NCI-H1694 treated with DMSO at 0.1 percent for 48 hours (cell line): Measurements from ENCODE around the gene MC1R.
A peak's percentile ranks its signal among the peaks of the same experiment; 100 is the strongest.
"Not testable (repeated sequence)": the region's sequence is repeated elsewhere in the genome, so short reads cannot be mapped to it uniquely, and the experiment has no call there.

Source experiments
- DNase-seq: peaks from one replicate; lab custom pipeline; 2025; lab: John Stamatoyannopoulos, UW

The MC1R gene

DNA sequence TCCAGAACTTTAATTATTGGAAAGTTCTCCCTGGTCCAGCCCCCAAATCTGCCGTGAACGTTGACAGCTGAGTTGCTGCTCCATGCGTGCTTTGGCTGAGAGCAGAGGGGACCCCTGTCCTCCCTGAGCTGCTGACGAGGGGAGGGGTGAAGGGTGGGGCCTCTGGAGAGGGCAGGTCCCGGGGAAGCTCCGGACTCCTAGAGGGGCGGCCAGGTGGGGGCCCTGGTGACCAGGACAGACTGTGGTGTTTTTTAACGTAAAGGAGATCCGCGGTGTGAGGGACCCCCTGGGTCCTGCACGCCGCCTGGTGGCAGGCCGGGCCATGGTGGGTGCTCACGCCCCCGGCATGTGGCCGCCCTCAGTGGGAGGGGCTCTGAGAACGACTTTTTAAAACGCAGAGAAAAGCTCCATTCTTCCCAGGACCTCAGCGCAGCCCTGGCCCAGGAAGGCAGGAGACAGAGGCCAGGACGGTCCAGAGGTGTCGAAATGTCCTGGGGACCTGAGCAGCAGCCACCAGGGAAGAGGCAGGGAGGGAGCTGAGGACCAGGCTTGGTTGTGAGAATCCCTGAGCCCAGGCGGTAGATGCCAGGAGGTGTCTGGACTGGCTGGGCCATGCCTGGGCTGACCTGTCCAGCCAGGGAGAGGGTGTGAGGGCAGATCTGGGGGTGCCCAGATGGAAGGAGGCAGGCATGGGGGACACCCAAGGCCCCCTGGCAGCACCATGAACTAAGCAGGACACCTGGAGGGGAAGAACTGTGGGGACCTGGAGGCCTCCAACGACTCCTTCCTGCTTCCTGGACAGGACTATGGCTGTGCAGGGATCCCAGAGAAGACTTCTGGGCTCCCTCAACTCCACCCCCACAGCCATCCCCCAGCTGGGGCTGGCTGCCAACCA is at the start of gene MC1R:
Gene MC1R, plus strand, starts transcription at position 410 of the 895 bp plus-strand sequence. Its CDS starts 397 bp downstream, at position 807.
- DNase-seq: no peak

DNA sequence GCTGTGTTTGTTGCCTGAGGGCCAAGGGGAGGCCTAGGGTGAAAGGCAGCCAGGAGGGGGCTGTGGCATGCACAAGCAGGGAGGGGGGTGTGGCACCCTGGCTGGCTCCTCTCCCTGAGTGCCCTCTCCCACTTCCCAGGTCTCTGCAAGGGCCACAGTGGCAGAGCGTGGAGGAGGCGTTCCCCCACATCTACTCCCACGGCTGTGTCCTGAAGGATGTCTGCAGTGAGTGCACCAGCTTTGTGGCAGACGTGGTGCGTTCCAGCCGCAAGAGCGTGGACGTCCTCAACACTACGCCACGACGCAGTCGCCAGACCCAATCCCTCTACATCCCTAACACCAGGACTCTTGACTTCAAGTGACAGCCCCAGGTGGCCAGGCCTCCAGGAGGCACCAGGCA is 48.8 kb upstream of the MC1R start:
- no peak for DNase-seq

DNA sequence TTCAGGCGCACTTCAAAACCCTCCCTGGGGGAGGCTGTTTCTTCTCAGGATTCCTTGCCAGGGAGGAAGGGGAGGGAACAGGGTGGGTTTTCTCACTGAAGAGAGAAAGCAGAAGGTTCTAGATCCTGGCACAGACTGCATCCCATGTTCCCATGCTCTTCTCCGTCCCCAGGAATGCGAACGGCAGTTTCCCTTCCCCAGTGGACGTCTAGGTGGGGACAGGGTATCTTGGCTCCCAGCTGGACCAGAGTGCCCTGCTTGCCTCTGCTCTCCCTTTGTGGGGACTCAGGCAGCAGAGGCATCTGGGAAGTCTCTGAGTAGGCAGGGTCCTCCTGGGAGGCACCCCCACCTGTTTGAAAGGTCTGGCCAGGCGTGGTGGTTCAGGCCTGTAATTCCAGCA is 48.2 kb upstream of the MC1R start:
- DNase-seq: no peak

DNA sequence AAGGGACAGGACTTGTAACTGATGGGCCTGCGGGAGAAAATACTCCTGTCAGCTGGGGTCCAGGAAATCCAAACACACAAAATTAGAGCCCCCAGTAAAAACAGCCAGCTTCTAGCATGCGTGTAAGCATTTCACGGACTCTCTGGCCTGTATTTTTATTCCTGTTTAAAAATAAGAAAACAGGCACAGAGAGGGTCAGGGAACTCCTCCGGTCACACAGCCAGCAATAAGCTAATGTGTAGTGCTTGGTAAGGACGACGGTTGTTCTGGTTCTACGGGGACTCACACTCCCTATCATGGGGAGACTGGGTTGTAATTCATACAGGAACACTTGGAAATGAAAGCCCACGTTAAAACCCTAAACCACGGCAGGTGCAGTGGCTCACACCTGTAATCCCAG is 46.8 kb upstream of the MC1R start:
- DNase-seq: no peak

DNA sequence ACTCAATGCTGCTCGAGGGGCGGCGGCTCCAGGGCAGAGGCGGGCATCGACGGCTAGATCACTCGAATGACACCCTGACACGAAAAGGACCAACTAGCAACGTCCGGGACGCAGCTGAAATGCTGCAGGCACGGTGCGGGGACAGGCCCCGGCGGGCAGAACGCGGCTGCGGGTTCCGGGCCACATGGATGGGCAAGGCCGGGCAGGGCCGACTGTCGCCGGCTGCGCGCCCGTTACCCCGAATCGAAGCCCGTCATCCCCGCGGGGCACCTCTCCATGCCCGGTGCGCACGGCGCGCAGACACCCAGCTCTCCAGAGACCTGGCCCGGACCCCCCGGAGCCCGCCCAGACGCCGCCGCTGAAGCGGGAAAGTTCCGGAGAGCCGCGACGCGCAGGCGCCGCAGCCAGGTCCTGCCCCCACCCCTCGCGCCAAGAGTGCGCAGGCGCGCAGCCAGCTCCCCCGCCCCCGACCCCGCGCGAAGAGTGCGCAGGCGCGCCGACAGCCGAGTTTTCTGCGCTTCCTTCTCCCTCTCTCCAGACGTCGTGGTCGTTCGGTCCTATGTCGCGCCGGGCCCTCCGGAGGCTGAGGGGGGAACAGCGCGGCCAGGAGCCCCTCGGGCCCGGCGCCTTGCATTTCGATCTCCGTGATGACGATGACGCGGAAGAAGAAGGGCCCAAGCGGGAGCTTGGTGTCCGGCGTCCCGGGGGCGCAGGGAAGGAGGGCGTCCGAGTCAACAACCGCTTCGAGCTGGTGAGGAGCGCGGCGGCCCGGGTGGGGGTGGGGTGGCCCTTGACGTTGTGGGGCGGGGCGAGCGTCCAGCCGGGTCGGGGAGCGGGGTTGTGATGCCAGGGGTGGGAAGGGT is 45.3 kb upstream of the MC1R start, which contains the start of gene TCF25:
Gene TCF25, plus strand, starts transcription at position 484 of the 863 bp plus-strand sequence. Its CDS starts 76 bp downstream, at position 560.
- DNase-seq: peak; percentile 78

DNA sequence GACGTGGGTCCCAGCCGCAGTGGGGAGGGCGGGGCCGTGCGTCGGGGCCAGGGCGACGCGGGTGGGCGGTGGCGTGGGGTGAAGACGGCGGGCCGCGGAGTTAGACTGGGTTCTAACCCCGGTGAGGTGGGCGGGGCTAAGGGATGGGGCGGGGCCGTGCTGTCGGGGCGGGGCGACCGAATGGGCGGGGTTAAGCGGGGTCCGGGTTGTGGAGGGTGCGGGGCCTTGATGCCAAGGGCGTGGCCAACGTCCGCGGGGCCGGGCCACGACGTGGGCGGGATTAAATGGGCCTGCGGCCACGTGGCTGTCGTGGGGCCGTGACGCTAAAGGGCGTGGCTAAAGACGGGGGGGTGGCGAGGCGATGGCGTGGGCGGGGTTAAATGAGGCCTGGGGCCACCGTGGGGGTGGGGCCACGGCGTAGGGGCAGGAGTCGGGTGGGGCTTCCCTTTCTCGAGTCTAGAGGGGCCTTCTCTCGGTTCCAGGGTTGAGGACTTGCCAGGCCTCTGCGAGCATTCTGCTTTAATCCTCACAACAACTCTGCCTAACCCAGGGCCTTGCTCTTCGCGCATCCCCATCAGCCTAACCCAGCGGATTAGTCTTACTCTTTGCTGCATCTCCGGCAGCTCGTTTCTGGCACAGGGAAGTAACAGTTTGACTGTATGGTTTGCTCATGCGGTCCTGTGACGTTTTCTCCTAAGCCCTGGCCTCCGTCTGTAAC is 44.5 kb upstream of the MC1R start:
- peak; percentile 67 for DNase-seq

DNA sequence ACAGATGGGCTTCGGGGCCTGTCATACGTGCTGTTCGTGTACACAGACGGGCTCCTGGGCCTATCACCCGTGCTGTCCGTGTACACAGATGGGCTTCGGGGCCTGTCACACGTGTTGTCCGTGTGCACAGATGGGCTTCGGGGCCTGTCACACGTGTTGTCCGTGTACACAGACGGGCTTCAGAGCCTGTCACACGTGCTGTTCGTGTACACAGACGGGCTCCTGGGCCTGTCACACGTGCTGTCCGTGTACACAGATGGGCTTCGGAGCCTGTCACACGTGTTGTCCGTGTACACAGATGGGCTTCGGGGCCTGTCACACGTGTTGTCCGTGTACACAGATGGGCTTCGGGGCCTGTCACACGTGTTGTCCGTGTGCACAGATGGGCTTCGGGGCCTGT is 39.5 kb upstream of the MC1R start:
- DNase-seq: not testable (repeated sequence)

DNA sequence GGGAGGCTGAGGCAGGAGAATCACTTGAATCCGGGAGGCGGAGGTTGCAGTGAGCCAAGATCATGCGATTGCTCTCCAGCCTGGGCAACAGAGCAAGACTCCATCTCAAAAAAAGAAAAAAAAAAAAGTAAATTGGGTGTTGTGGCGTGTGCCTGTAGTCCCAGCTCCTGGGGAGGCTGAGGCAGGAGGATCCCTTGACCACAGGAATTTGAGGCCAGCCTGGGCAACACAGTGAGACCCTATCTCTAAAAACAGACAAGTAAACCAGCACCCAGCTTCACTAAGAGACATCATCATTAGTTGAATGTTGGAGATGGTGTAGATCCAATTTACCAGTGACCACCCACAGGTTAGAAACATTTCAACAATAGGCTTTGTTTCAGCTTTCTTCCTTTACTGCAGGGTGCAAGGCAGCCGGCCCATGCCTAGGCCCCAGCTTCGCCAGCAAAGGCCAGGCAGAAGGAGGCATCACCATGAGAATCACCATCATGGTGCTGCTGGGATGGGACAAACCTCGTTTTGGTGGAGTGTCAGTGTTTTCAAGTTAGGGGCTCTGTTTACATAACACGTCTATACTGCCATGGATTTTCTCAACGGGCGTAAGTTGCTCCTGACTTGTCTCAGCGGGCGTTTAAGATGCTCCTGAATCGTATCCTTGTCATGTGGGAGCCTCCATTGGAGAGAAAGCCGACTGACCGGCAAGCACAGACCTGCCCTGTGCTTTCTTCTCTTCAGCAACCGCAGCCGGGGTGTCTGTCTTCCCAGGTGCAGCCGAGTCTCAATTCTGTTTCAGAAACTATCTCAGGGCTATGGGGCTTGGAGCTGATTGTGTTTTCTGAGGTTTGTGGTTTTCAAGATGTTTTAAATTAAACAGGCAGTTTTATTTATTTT is 37.9 kb upstream of the MC1R start:
- no peak for DNase-seq

DNA sequence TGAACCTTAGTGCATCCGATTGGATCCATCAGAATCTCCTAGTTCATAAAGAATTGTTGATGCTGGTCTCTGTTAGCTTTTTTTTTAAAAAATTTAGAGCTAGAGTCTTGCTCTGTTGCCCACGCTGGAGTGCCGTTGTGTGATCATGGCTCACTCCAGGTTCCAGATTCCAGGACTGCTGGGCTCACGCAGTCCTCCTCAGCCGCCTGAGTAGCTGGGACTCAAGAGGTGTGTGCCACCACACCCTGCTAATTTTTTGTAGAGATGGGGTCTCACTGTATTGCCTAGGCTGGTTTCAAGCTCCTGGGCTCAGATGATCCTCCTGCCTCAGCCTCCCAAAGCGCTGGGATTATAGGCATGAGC is 37.3 kb upstream of the MC1R start:
- no peak for DNase-seq

DNA sequence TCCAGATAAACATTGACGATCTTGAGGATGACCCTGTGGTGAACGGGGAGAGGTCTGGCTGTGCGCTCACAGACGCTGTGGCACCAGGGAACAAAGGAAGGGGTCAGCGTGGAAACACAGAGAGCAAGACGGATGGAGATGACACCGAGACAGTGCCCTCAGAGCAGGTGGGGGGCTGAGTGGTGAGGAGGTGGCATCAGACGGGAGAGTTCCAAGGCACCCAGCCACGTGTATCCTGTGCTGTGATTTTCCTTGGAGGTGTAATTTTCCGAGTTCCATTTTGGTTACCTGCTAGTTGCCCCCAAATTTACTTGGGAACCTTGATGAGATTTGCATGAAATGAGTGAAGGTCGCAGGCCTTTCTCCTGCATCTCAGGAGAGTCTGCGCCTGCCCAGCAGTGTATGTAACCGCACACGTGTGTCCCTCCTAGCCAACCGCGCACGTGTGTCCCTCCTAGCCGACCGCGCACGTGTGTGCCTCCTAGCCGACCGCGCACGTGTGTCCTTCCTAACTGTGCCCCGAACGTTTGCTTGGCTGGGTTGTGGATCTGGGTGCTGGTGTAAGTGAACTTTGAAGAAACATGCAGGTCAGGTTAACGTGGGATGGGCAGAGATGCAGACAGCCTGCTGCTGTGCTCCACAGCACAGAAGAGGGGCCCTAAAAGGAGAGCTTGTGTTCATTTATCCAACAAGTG is 35.2 kb upstream of the MC1R start:
- DNase-seq: no peak

DNA sequence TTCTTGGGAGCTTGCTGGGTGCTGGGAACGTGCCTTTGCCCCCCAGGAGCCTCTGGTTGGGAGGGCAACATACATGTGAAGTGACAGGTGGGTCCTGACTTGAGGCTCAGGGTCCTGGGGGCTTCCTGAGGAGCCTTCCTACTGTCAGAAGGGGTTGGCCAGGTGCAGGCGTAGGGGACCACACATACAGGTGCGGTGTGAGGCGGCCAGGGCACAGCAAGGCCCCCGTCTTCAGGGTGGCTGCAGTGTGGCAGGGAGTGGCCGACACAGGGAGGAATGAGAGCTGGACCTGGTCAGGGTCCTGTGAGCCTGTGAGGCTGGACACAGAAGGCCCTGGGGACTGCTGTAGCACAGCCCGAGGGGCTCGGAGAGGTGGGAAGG is 34.6 kb upstream of the MC1R start:
- no peak for DNase-seq

DNA sequence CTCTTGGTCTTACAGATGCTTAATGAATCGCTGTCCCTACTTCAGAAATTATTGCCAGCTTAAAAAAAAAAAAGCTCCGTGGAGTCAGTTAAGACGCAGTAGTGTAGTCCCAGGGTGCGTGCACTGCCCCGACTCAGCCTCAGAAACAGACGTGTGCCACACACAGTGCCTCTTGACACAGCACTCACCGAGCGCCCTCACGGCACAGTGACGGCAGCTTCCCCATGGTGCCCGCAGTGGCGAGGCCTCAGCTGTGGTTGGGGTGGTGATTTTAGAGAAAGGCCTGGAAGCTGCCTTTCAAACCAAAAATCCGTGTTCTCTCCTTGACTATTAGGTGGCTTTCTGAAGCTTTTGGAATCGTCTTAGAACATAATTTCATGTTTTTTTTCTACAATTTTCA is 31.4 kb upstream of the MC1R start:
- no peak for DNase-seq

DNA sequence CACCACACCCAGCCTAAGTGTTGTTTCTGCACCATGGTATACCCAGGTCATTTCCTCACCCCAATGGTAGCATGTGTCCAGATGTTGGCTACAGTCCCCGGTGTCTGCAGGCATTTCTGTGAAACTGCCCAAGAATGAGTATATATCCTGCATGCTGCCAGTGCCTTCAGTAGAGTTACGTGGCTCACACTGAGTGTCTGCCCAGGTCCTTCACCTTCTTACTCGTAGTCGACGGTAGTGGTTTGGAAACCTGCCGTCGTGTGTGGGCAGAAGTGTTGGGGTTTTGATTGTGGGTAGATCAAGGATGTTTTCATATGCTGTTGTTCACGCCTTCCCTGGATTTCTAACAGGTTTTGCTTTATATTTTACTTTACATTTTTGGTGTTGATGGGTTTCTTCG is 28.5 kb upstream of the MC1R start:
- no peak for DNase-seq

DNA sequence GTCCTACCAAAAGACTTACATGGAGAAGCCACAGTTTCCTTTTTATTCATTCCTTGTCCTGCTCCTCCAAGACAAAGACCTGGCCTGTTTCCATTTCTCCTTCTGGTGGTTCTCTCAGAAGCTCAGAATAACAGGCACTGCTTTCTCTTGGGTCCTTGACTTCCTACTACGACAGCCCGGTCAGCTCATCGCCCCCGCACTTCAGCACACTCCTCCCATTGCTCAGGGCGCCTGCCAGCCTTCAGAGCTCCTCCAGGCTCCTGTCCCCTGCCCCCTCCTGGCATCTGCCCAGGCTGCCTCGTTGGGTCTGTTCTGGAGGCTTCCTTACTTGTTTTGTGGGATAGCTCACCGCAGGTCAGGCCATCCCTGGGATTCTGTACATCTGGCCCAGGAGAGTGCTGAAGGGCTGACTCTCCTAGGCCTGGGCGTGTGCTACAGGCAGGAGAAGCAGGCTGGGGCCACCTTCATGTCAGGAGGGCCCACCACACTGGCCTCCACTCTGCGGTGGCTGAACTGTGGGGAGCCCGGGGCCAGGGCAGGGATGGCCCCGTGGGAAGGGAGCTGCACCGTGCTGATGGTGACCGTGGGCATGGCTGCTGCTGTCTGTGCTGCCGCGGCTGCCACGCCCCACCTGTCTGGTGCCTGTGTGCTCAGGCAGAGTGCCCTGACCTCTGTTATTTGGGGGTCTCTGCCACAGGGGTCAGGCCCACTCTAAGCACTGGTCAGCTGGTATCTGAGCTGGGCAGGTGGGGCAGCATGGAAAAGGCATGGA is 27.6 kb upstream of the MC1R start:
- DNase-seq: no peak

DNA sequence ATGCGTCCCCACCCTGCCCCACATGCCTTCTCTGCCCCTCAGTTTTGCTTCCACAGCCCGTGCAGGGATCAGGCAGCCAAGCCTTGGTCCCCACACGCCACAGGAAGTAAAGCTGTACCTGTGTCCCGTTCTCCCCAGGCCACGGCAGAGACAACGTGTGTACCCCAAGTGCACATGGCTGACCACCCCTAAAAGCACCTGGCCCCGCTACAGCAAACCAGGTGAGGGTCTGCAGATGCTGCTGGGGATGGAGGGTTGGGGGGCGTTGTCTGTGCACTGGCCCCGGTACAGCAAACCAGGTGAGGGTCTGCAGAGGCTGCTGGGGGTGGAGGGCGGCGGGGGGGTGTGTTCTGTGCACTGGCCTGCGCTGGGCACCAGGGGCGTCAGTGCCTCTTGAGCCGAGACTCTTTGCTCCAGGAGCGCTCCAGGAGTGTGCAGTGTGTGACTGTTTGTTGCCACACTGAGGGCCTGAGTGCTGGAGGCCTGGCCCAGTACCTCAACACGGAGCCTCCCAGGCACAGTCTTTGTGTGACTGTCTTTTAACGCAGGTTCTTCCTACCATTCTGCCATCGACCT is 26.5 kb upstream of the MC1R start:
- no peak for DNase-seq

DNA sequence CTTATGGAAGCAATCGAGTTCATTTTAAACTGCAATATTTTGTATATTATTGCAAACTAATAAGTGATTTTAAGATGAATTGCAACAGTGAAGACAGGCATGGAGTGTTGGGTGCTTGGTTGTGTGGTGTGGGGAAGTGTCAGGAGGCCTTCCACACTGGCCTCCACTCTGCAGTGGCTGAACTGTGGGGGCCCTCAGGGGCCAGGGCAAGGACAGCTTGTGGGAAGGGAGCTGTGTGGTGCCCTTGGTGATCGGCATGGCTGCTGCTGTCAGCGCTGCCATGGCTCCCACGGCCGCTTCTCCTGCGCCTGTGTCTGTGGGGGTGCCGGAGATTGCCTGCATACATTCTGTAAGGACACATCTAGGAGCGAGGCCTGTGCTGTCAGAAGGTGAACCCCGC is 26.0 kb upstream of the MC1R start:
- no peak for DNase-seq

DNA sequence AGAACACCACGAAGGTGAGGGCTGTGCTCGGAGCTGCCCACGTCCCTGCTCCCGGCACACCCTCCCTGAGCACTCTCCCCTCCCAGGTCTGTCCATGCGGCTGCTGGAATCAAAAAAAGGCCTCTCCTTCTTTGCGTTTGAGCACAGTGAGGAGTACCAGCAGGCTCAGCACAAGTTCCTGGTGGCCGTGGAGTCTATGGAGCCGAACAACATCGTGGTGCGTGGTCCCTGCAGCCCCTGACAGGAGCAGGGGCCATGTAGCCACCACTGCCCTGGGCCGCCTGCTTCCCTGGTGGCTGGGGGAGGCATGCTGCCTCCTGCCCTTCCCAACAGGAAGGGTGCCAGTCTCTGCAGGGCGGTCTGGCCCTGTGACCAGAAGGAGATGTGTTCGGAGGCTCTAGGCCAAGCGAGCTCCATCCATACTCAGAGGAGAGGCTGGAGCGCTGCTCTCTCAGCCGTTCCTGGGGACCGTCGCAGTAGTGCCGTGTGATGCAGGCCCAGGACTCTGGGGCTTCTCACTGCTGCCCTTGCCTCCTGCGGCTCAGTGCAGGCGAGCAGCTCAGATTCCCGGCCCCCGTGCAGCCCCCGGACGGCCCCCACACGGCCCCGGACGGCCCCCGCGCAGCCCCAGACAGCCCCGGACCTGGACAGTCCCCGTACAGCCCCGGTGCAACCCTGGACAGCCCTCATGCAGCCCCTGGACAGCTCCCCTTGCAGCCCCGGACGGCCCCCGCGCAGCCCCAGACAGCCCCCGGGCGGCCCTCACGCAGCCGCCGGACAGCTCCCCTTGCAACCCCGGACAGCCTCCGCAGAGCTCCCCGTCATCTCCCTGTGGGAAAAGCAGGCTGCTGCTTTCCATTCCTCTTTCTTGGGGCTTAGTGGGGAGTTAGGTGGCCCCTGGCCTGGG is 24.8 kb upstream of the MC1R start:
- DNase-seq: no peak

DNA sequence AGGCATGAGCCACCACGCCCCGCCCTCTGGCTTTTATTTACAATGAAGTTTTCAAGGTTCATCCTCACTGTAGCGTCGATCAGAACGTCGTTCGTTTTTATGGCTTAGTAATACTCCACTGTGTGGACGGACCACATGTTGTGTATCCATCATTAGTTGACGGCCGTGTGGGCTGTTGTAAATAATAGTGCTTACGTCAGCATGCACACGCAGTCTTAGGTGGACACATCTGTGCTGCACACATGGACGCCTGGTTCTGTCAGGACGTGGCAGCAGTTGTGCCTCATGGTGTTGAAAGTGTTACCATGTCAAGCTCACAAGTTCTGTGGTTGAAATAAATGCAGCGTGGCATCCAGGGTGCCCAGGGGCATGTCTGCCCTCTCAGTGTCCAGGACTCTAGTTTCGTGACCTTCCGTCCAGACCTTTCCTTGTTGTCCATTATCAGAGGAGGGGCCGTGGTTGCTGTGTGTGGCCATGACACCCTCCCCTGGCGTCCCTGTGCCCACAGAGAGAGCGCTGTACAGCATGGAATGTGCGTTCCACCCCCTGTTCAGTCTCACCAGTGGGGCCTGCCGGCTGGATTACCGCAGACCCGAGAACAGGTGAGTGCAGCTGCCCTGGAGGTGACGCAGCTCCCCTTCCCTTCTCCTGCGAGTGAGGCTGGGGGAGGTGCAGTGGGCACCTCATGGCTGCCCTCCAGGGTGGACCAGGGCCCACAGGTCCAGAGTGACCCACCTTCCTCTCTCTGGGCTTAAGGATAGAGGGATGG is 23.0 kb upstream of the MC1R start:
- no peak for DNase-seq
